GM21526 (cell line): Measurements from ENCODE around the gene TEKT2.

Experiments
- ATAC-seq: cut with Tn5 transposase; IDR thresholded peaks from one replicate; pipeline ENCODE4 v1.9.1; 2021; ENCODE audit warnings: moderate library complexity; ENCODE audit not compliant: unreplicated experiment, low FRiP score

TEKT2 gene, protein sequence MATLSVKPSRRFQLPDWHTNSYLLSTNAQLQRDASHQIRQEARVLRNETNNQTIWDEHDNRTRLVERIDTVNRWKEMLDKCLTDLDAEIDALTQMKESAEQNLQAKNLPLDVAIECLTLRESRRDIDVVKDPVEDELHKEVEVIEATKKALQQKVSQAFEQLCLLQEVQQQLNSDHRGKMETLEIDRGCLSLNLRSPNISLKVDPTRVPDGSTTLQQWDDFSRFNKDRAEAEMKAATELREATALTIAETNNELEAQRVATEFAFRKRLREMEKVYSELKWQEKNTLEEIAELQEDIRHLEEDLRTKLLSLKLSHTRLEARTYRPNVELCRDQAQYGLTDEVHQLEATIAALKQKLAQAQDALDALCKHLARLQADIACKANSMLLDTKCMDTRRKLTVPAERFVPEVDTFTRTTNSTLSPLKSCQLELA

GRCh38 chr1:36083635-36084496, at the start of gene TEKT2:
Gene TEKT2 (plus strand): TSS chr1:36084094. CDS start chr1:36084922, 828 bp downstream.
- ATAC-seq = no peak

GRCh38 chr1:36034692-36035091, 49.2 kb upstream of the TEKT2 start:
- ATAC-seq = no peak

DNA sequence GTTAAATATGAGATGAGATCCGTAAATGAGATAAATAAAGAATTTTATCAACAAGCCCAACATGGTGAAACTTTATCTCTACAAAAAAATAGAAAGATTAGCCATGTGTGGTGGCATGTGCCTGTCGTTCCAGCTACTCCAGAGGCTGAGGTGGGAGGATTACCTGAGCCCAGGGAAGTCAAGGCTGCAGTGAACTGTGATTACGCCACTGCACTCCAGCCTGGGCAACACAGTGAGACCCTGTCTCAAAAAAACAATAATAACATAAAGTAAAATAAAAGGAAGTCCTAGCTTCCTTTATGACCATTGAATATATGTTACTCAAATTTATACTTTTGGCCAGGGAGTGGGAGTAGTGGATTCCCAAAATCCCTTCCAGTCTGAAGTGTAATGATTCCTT, 48.7 kb upstream of the TEKT2 start:
- no peak for ATAC-seq

GRCh38 chr1:36040238-36040637, 43.7 kb upstream of the TEKT2 start:
- no peak for ATAC-seq

DNA sequence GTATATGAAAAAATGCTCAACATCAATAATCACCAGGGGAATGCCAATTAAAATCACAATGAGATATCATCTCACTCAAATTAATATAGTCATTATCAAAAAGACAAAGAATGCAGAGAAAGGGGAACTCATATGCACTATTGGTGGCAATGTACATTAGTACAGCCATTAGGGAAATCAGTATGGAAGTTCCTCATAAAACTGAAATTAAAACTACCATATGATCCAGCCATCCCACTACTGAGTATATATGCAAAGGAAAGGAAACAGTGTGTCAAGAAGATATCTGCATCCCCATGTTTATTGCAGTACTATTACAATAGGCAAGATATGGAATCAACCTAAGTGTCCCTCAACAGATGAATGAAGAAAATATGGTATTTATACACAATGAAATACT, 32.1 kb upstream of the TEKT2 start:
- no peak for ATAC-seq

GRCh38 chr1:36053978-36054377, 29.9 kb upstream of the TEKT2 start:
- ATAC-seq = no peak

GRCh38 chr1:36055706-36056105, 28.2 kb upstream of the TEKT2 start:
- no peak for ATAC-seq

DNA sequence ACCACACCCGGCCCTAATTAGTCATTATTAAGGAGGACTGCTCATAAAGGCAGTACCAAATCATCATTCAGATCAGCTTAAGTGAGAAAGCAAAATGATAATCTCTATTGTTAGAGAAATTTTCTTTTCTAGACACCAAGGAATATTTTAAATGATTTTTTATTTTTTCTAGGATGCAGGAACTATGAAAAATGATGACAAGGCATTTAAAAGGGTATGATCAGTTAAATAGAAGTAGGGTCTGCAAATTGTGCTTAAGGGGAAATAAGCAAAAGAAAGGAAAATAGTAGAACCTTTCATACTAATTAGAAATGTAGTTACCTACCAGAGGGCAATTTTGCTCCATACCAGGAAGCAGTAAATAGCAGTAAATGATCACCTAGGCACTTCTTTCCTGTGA, 21.6 kb upstream of the TEKT2 start:
- ATAC-seq = no peak

DNA sequence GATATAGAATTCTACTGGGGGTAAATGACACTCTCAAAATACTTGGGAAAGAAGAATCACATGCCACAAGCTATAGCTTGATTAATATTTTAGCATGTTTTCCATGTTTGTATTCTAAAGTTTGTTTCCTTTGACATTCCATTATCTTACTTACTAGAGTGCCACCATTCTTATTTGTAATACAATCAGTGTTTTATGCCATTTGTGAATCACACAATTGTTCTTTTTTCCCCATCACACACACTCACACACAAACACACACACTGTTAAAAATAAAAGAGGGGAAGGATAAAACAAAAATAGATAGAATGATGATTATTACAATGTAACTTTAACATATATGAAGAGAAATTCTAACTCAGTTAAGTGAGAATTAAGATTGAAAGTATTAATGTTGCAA, 16.0 kb upstream of the TEKT2 start:
- no peak for ATAC-seq

- no peak for ATAC-seq
Measured at GRCh38 chr1:36068866-36069265, 15.0 kb upstream of the TEKT2 start.

DNA sequence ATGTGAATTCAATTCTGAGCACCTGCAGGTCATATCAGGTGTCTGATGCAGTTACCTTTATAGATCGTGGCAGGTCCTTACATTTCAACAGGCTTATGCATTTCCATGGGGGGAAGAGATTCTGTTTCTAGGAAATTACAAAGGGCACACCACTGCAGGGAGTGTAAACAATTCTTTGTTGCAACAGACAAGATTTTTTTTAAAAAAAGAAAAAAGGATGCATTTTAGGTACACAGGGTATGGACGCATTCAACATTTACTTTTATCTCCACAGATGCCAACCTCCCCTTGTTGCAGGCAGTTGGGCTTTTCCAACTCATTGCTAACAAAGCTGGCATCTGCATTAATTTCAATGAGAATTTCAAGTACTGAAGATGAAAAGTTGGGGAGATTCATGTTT, 13.5 kb upstream of the TEKT2 start:
- ATAC-seq = no peak

DNA sequence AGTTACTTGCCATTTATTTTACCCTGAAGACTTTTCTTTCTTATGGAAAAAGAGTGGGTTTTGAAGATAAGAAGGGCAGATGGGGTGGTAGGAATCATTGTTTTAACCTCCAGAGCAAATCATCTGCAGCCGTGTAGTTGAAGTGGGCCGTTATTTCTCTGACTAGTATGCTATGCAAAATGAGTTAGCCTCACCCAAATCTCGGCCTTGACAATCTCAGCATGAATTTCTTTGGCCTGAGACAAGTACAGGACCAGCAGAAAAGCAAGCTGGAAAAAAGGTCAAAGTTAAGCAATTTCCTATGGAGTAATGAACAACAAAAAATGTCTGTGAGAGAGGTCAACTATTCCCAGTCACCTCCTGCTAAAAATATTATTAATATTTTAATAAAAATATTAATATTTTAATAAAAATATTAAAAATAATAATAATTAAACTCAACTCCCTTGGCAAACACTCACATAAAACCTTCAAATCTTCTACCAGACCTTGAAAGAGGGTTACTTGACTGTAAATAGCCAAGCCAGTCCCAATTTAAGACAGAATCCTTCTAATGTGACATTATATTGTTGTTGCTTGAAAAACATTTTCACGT, 6.8 kb upstream of the TEKT2 start:
- no peak for ATAC-seq

DNA sequence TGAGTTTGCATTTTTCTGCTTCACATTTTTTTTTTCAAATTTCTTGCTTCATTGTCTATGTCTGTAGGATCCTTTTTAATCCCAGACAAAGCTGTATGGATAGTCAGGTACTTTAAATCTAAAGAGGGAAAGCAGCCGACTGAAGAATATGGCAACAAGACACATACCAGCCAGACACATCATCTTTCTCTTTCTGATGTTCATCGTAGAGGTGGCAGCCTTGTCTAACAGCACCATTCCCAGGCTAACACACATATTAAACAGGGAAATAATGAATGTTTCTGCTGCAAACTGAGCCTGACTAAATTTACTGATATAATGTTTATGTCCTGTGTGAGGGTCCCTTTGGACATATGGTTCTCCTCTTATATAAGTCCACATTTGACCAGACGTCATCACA, 3.7 kb upstream of the TEKT2 start:
- ATAC-seq = no peak

DNA sequence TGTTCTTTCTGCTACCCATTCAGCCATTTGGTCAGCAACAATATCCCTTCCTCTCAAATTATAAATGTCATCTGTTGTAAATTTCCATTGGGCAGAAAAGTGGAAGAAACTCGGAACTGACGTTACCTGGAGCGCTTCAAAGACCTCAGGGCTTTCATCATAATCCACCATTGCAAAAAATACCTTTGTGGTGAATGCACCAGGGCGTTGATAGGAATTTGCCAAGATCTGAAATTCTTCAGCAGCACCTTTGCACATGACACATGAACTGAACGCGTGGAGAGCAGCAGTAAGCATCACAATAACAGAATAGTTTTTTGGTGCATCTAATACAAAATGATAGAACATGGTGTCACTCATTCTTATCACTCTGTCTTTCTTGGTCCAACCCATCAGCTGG, 3.1 kb upstream of the TEKT2 start:
- no peak for ATAC-seq

DNA sequence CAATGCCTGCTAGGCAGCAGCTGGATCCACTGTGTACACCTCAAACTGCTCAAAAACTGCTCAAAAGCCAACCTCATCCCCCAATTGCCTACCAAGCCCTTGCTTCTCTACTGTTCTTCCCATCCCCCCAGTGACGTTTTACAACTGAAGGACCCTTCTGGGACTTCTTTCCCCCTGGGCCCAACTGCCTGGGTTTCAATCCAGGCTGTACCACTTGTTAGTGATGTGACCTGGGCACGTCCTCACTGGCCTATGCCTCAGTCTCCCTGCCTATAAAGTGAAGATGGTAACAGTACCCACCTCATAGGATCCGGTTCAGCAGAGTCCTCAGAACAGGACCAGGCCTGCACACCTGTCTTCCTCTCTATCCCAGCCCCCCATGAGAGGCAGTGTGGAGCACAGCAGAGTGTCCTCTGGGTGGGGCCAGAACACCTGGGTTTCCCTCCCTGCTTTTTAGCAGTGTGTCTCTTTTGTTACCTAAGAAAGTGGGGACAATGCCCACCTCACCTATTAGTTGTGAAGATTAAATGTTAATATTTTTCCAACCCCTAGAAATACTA, 1.9 kb upstream of the TEKT2 start:
- ATAC-seq = no peak

DNA sequence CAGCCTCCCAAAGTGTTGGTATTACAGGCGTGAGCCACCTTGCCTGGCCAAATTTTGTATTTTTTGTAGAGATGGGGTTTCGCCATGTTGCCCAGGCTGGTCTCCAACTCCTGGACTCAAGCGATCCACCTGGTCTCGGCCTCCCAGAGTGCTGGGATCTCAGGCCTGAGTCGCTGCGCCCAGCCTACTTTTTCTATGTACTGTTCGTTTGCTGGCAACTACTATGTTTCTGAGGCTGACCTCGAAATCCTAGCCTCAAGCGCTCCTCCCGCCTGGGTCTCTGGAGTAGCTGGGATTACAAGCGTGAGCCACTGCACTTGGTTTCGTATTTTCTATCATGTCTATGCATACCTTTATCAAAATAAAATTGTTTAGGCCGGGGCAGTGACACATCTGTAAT, 675 bp upstream of the TEKT2 start:
- ATAC-seq = no peak

- ATAC-seq = no peak
Measured at GRCh38 chr1:36084497-36085115, 712 bp downstream of the TEKT2 start.

DNA sequence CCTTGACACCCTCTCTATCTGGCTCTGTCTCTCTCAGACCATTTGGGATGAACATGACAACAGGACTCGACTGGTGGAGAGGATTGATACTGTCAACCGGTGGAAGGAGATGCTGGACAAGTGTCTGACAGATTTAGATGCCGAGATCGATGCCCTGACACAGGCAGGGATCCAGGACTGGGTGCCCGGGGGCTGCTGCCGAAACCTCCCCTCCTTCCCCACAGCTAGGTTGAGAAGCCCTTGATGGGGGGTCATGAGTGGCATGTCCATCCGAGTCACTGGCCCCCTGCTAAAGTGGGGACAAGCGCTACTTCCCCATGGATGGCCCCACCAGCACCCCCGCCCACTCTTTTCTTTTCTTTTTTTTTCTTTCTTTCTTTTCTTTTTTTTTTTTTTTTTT, 1.2 kb downstream of the TEKT2 start:
- ATAC-seq = no peak

DNA sequence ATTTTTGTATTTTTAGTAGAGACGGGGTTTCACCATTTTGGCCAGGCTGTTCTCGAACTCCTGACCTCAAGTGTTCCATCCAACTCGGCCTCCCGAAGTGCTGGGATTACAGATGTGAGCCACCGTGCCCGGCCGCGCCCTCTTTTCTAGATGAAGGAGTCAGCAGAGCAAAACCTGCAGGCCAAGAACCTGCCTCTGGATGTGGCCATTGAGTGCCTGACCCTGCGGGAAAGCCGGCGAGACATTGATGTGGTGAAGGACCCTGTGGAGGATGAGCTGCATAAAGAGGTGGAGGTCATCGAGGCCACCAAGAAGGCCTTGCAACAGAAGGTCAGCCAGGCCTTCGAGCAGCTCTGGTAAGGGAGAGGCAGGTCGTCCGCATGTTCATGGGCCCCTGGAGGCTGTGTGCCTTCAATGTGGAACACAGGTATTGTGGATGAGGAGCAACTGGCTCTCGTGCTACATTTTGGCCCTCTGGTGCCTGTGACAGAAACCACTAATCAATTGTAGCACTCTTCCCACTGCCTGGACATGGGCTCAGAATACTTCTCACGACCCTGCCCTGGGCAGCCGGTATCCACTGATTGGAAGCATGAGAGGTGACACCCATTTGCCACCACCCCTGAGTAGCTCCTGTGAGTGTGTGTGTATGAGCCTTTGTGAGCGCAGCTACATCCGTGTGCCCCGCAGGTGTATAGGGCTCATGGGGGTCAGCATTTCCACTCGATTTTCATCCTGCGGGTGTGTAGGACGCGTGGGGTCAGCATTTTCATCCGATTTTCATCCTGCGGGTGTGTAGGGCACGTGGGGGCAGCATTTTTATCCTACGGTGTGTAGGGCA, 2.0 kb downstream of the TEKT2 start:
- no peak for ATAC-seq
